MG63 (cell line): ENCODE results near the gene DNAJC8. TPM values are rescaled to one million over a fixed set of nuclear protein-coding genes. Genes with fewer than 3 reads are reported as not detected.

Experiments
- DNase-seq: peaks from one replicate; pipeline ENCODE4 v3.0.0-alpha.2; 2020
- H3K27me3 ChIP-seq: fragments of 250-450 bp; sonication (Bioruptor Pico); 2 replicates; pipeline ENCODE4 v1.5.1; 2020; ENCODE audit warnings: mild to moderate bottlenecking, moderate library complexity
- H3K36me3 ChIP-seq: fragments of 250-450 bp; sonication (Bioruptor Pico); 2 replicates; pipeline ENCODE4 v1.5.1; 2020; ENCODE audit warnings: mild to moderate bottlenecking, moderate library complexity
- H3K4me3 ChIP-seq: fragments of 250-450 bp; sonication (Bioruptor Pico); 2 replicates; pipeline ENCODE4 v1.5.1; 2020; ENCODE audit warnings: mild to moderate bottlenecking, moderate library complexity
- H3K9me3 ChIP-seq: fragments of 250-450 bp; sonication (Bioruptor Pico); 2 replicates; pipeline ENCODE4 v1.5.1; 2020; ENCODE audit warnings: mild to moderate bottlenecking, moderate library complexity
- total RNA-seq: library from RNA; depleted of rRNA; stranded (reverse); fragments of >200 nt; shearing (Covaris generic); gene quantifications from 2 replicates; pipeline ENCODE4 v1.2.3, GENCODE V29; 2014; ENCODE audit warnings: low replicate concordance

DNAJC8 gene
- total RNA-seq, 1 experiment from 2014 or later = 115 TPM

DNA sequence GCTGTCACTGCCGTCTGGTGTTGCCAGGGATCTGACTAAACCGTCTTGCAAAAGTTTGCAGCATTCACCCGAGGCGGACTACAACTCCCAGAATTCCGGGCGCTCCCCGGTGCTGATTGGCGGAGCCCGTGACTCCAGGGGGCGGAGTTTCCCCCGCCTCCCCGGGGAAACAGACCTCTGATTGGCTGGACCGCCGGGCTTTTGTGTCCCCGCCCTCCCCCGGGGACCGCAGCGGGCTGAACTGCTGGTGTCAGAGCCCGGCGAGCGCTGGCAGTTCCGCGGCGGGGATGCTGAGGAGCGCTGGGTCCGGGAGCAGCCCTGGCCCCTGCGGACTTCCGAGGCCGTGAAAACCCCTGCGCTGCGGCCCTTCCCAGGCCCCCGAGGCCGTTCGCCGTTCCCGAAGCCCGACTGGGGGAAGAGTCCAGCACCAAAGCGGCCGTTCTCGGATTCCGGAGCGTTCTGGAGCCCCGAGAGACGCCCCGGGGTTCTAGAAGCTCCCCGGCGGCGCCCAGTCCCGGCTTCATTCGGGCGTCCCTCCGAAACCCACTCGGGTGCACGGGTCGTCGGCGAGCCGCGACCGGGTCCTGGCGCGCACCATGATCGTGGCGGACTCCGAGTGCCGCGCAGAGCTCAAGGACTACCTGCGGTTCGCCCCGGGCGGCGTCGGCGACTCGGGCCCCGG, 26.6 kb upstream of the DNAJC8 start, which contains the start of gene SESN2:
Gene SESN2 (plus strand): TSS at position 267 of the 682 bp plus-strand sequence. CDS start 330 bp downstream, at position 597.
- Histone ChIP-seq H3K27me3 (no peaks in the 10 kb centered on the region), H3K4me3 (peak within 1 kb of the TSS; percentile 85), H3K36me3 (peaks cover 9% of the 10 kb centered on the region; the same call in 1 of the 2 replicates), H3K9me3 (no peaks in the 10 kb centered on the region)
- DNase-seq = peak; percentile 98

DNA sequence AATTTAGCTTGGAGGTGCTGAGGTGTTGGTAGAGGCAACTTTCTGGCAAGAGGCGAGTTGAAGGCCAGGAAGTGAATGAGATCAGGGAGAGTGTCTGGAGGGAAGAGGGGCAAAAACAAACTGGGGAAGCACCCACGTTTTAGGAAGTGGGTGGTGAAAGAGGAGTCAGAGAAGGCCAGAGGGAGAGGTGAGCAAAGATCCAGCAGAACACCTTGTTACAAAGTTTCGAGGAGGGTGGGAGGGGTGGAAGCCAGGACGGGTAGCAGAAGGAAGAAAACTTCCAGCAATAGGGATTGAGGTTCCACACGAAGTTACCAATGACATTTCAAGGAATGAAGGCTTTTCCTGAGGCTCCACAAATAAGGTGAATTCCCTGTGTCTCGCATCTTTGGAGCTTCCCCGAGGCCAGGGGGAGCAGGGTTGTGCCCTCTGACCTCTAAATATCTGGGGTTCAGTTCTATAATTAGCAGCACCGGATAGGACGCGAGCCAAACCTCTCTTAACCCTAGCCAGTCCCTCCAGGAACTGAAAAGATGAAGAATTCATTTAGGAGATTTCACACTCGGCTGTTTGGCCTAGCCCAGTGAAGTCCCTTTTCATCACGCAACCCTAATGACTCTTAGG, 25.9 kb upstream of the DNAJC8 start:
- Histone ChIP-seq H3K4me3 (peak overlapping the region; percentile 85), H3K27me3 (no peaks in the 10 kb centered on the region), H3K9me3 (no peaks in the 10 kb centered on the region), H3K36me3 (peaks cover 9% of the 10 kb centered on the region; the same call in 1 of the 2 replicates)
- DNase-seq = peak; percentile 51

DNA sequence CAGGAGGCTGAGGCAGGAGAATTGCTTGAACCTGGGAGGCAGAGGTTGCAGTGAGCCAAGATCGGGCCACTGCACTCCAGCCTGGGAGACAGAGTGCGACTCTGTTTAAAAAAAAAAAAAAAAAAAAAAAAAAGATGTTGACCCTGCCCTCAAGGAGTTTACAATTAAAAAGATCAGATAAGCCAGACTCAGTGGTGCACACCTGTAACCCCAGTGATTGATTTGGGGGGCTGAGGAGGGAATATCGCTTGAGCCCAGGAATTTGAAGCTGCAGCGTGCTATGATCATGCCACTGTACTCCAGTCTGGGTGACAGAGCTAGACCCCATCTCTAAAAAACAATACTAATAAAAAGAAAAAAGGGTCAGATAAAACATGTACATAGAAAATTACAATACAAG, 24.9 kb upstream of the DNAJC8 start:
- Histone ChIP-seq H3K9me3 (no peaks in the 10 kb centered on the region), H3K27me3 (no peaks in the 10 kb centered on the region), H3K36me3 (peaks cover 9% of the 10 kb centered on the region; the same call in 1 of the 2 replicates), H3K4me3 (no peak overlapping the region)
- no peak for DNase-seq

DNA sequence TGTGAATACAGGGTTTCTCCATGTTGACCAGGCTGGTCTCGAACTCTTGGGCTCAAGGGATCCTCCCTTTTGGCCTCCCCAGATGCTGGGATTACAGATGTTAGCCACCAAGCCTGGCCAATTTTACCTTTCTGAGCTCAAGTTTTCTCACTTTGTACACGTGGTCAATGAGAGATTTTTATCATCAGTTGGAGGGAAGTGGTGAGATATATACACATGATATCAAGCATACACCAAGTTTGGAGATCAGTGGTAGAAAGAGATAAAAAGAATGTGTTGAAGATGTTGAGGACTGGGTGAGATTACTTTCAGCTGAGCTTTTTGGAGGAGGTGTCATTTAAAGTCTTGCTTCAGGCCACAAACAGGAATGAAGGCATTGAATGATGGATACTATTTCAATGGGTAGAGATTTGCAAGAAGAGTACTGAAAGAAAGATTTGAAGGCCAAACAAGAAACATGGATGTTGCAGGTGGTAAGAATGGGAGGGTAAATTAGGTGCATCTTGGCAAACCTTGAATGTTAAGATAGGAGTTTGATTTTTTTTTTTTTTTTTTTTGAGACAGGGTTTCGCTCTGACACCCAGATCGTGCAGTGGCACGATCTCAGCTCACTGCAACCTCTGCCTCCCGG, 23.5 kb upstream of the DNAJC8 start:
- no peak for DNase-seq
- no peak overlapping the region for H3K4me3 ChIP-seq
- H3K9me3 ChIP-seq = no peaks in the 10 kb centered on the region
- H3K27me3 ChIP-seq = no peaks in the 10 kb centered on the region
- H3K36me3 ChIP-seq = peaks cover 5% of the 10 kb centered on the region; the same call in 1 of the 2 replicates

DNA sequence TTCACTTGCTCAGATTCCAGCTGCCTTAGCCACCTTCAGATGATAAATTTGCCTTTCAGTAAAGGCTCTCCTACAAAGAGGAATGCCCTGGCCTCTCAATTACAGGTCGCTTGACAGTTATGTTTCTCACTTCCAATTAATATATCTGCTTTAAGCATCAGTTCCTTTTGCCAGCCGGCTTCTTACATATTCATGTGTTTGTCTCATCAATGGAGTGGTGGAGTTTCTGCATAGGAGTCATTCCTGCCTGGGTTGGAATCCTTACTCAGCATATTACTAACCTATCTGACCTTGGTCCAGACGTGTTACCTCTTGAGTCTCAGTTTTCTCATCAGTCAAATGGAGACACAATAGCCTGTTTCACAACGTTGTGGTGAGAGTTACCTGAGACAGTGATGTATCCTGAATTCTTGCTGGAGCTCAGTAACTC, 17.1 kb upstream of the DNAJC8 start:
- DNase-seq = no peak
- Histone ChIP-seq H3K4me3 (no peak overlapping the region), H3K27me3 (no peaks in the 10 kb centered on the region), H3K36me3 (no peaks in the 10 kb centered on the region), H3K9me3 (no peaks in the 10 kb centered on the region)

DNA sequence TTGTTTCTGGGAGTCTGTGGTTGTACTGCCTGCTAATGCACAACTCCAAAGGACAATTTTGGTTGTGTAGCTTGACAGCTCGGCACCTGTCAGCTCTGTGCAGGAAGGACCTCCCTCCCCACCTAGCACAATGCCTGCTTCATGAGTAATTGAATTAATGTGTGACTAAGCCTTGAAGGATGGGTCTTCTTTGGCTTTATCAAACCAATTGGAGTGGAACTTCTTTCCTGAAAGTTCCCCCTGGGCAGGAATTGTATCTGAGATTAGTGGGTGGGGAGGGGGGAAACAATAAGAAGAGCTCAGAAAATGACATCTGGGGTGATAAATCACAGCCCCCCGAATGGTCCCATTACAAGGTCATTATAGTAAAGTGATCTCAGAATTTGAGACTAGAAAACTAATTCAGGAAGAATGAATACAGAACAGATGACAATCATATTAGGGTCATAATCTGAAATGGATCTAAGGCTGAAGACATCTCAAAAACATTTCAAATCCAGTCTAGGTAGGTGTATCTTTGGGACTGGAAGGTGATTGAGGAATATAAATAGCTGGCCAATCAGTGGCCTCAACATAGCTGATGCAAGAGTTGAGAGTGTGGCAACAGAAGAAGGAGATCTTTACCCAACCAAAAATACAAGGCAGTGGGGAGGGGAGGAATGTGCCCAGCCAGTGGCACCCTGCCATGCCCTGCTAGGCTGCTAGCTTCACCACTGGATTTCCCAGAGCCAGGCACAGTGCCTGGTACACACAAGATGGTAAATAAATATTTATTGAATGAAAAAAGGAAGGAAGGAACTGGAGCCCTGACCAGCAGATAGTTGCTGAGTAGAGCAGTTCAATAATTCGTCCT, 16.4 kb upstream of the DNAJC8 start:
- Histone ChIP-seq H3K4me3 (peak overlapping the region; percentile 13; the same call in 1 of the 2 replicates), H3K36me3 (no peaks in the 10 kb centered on the region), H3K27me3 (no peaks in the 10 kb centered on the region), H3K9me3 (no peaks in the 10 kb centered on the region)
- peak; percentile 82 for DNase-seq

DNA sequence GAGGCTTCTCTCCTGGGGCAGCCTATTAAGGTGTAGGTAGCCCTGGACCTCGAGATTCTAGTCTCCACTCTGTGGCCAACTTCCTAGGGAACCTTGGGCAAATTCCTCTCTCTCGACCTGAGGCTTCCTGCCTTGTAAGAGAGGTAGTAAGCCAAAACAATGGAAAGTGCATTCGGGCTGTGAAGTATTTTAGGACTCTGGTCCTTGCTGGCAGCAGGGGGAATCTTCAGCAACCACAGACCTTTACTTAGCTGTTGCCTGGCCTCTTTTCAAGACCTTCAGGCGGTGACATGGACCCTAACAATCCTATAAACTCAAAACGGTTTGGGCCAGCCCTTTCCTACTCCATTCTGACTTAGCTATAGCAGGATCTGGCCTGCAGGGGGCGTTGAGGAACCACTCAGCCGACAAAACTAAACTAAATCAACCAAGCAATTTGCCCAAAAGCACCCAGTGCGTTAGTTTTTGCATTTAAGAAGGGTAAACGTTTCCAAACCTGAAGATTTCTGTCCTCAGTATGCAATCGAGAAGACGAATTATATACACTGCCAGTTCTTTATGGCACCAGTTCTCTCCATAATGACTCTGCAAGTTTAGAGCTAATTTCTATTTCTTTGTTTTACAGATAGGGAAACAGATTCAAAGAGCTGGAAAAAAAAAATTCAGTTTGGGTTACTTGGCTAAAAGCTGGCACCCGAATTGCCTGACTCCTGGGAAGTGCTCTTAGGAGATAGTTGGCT, 15.6 kb upstream of the DNAJC8 start:
- Histone ChIP-seq H3K4me3 (peak overlapping the region; percentile 13), H3K9me3 (no peaks in the 10 kb centered on the region), H3K36me3 (no peaks in the 10 kb centered on the region), H3K27me3 (no peaks in the 10 kb centered on the region)
- peak; percentile 69 for DNase-seq

DNA sequence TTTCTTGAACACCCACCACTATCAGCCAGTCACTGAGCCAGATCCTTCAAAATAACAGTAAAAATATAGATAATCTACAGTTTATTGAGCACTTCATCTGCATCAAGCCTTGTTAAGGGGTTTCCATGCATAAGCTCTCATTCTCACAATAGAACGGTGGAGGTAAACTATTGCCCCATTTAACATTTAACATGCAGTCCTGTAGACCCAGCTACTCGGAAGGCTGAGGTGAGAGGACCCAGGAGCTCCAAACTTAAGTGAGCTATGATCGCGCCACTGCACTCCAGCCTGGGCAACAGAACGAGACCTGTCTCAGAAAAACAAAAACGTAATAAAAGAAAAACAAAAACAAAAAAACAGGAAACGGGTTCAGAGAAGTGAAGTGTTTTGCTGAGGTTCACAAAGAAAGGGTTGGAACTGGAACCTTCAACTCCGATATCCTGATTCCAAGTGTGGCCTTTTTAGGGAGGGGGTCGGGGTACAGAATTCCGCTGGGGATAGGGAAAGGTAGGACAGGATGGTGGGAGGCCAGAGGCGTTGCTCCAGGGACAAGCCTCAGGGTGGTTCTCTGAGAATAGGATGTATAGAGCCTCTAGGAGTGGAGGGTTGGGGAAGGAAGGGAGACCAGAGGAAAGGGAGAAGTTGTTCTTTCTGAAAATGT, 14.9 kb upstream of the DNAJC8 start:
- H3K9me3 ChIP-seq = no peaks in the 10 kb centered on the region
- H3K27me3 ChIP-seq = no peaks in the 10 kb centered on the region
- H3K4me3 ChIP-seq = peak overlapping the region; percentile 20
- no peaks in the 10 kb centered on the region for H3K36me3 ChIP-seq
- no peak for DNase-seq

DNA sequence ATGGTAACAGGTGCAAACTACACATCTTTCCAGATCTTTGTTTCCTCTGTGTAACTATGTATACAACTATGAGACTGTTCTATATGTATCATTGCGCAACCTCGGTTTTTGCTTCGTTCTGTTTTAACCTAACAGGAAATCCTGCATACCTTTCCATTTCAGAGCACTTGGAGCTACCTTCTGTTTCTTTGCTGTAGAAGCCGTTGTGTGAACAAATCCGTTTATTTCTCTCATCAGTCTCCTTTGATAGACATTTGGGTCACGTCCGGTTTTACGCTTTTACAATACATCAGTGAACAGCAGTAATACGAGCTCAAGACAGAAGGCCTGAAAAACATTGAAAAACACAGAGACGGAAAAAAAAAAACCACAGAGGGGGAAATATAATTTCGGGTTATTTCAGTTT, 13.6 kb upstream of the DNAJC8 start:
- peak overlapping the region; percentile 41 for H3K4me3 ChIP-seq
- no peaks in the 10 kb centered on the region for H3K27me3 ChIP-seq
- DNase-seq = no peak
- no peaks in the 10 kb centered on the region for H3K9me3 ChIP-seq
- no peaks in the 10 kb centered on the region for H3K36me3 ChIP-seq

DNA sequence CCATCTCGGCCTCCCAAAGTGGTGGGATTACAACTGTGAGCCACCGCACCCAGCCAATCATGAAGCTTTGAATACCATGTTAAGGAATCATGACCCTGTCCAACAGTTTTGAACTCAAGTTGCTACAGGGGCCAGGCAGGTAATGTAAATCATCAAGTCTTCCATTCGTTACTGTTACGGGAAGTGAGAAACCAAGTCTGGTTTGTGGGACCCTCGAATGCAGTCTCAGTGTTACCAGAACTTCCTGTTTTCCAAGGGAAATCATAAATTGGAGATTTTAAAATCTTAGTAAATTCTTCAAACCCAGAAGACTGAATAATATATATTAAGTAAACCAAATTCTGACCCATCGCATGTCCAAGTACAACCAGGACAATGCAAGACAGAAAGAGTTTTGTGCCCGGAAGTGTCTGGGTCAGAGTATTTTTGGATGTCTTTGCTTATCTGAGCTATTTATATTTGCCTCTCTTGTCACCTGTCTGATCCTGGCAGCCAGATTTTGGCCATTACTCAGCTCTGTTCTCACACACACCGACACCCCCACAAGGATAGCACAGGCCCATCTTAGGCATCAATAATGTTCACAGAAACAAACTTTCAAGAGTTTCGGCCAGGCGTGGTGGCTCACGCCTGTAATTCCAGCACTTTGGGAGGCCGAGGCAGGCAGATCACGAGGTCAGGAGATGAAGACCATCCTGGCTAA, 11.9 kb upstream of the DNAJC8 start:
- DNase-seq = no peak
- Histone ChIP-seq H3K4me3 (no peak overlapping the region), H3K36me3 (no peaks in the 10 kb centered on the region), H3K27me3 (no peaks in the 10 kb centered on the region), H3K9me3 (no peaks in the 10 kb centered on the region)

DNA sequence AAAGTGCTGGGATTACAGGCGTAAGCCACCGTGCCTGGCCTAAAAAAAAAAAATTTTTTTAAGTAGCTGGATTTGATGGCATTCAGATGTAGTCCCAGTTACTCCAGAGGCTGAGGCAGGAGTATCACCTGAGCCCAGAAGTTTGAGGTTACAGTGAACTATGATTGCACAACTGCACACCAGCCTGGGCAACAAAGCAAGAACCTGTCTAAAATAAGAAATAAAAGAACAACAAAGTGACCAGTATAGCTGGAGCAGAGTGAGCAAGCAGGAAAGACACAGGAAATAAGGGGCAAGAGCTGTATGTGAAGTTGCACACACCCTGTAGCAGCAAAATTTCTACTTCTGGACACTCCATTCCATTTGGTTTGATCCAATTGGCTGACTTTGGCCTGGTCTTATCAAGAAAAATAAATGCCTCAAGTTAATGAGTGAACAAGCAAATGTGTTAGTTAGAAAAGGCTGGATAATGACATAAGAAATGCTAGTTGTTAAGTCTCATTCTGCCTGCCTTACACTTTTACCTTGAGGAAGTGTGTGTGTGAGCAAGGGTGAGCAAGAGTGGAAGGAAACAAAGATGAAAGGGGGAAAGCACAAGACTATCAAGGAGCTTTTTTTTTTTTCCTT, 11.0 kb upstream of the DNAJC8 start:
- H3K9me3 ChIP-seq = no peaks in the 10 kb centered on the region
- no peak for DNase-seq
- H3K4me3 ChIP-seq = no peak overlapping the region
- no peaks in the 10 kb centered on the region; the same call in 1 of the 2 replicates for H3K36me3 ChIP-seq
- no peaks in the 10 kb centered on the region for H3K27me3 ChIP-seq

DNA sequence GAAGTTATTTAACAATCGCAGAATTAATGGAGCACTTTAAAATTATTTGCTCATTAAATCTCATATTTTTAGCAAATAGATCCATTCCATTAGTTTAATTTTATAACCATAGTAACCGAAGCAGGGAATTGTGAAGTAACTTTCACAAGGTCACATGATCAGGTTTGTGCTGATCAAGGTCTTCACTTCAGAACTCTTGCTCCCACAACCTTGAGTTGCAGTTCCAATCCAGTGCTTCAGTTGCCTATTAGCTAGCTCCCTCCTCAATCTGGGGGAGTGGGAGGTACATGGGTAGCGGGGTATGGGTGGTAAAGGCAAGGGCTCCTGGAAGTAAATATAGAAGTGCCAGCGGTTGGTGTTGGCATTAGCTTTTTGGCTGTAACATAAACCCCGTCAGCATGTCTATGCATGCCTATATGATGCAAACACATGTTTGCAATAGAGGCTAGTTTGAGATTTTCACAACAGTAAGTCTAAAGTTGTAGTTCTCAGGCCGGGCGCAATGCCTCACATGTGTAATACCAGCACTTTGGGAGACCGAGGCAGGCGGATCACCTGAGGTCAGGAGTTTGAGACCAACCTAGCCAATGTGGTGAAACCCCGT, 8.9 kb upstream of the DNAJC8 start:
- Histone ChIP-seq H3K27me3 (no peaks in the 10 kb centered on the region), H3K36me3 (peaks cover 9% of the 10 kb centered on the region), H3K4me3 (no peak overlapping the region), H3K9me3 (no peaks in the 10 kb centered on the region)
- no peak for DNase-seq

DNA sequence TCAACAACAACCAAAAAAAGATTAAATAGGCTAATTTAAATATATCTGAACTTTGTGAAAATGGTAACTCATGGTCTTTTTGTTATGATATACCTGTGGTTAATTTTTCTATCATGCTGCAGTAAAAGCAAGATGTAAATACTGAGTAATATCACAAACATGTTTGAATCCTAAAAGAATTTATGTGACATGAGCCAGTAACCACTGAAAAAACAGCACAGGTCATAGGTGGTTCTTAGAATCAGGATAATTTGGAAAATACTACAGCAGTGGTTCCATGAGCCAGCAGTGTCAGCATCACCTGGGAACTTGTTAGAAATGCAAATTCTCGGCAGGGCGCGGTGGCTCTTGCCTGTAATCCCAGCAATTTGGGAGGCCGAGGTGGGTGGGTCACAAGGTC, 7.2 kb upstream of the DNAJC8 start:
- H3K27me3 ChIP-seq = no peaks in the 10 kb centered on the region
- no peak for DNase-seq
- H3K4me3 ChIP-seq = no peak overlapping the region
- H3K9me3 ChIP-seq = no peaks in the 10 kb centered on the region
- peaks cover 9% of the 10 kb centered on the region for H3K36me3 ChIP-seq

DNA sequence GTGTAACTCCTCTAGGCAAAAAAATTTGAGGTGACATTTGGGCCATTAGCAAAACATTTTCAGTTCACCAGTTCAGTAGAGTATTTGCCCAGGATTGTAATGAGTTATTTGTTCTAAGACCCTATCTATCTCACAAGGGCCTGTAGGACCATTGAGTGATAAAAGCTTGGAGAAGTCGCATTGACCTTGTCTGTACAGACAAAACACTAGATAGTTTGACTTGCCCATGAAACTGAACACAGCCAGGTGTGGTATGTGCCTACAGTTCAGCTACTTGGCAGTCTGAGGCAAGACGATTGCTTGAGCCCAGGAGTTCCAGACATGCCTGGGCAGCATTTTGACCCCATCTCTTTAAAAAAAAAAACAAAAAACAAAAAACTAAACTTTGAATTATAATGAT, 6.2 kb upstream of the DNAJC8 start:
- no peak overlapping the region for H3K4me3 ChIP-seq
- no peaks in the 10 kb centered on the region for H3K9me3 ChIP-seq
- peaks cover 9% of the 10 kb centered on the region for H3K36me3 ChIP-seq
- DNase-seq = no peak
- H3K27me3 ChIP-seq = no peaks in the 10 kb centered on the region
